GM19035 (cell line): Measurements from ENCODE around the gene RHBG.
A peak's percentile ranks its signal among the peaks of the same experiment; 100 is the strongest.
"Not testable (repeated sequence)": the region's sequence is repeated elsewhere in the genome, so short reads cannot be mapped to it uniquely, and the experiment has no call there.

Source experiments
- ATAC-seq: cut with Tn5 transposase; IDR thresholded peaks from one replicate; pipeline ENCODE4 v1.9.1; 2021; ENCODE audit not compliant: unreplicated experiment

RHBG gene

GRCh38 chr1:156368889-156369684 is at the start of gene RHBG:
Gene RHBG (plus strand): TSS chr1:156369211. CDS start chr1:156369250, 39 bp downstream.
- no peak for ATAC-seq

DNA sequence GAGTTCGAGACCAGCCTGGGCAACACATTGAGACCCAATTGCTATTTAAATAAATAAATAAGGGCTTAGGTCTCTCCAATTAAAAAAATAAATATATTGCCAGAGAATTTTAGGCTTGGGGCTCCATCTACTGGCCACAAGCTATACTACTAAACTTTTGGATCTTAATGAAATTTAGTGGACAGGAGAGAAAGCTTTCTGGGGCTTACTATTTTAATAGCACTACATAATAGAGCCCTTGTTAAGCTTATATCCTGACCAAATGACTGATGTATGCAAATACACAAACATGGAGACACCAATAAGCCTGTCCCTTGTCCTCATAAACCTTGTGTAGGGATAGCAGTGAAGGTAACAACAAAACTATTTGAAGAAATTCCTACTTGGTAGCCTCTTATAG is 49.3 kb upstream of the RHBG start:
- ATAC-seq: no peak

DNA sequence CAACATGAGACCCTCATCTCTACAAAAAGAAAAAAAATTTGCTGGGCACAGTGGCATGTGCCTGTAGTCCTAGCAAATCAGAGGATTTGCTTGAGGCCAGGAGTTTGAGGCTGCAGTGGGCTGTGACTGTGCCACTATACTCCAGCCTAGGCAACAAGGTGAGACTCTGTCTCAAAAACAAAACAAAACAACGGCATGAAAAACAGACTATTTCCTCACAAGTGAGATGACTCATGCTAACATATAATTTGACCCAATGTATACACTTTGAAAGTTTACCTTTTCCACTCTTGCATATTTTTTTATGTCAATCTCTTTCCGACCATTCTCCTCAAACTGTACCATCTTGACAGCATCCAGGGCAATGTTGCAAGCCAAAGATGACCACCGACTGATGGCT is 48.5 kb upstream of the RHBG start:
- ATAC-seq: no peak

DNA sequence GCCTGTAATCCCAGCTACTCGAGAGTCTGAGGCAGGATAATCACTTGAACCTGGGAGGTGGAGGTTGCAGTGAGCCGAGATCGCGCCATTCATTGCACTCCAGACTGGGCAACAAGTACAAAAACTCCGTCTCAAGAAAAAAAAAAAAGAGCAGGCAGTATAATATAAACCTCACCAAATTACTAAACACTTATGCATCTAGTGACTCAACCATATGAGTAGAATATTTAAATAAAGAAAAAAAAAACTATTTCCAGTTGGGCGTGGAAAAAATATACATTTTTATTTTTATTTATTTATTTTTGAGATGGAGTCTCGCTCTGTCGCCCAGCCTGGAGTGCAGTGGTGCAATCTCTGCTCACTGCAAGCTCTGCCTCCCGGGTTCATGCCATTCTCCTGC is 45.8 kb upstream of the RHBG start:
- ATAC-seq: not testable (repeated sequence)

DNA sequence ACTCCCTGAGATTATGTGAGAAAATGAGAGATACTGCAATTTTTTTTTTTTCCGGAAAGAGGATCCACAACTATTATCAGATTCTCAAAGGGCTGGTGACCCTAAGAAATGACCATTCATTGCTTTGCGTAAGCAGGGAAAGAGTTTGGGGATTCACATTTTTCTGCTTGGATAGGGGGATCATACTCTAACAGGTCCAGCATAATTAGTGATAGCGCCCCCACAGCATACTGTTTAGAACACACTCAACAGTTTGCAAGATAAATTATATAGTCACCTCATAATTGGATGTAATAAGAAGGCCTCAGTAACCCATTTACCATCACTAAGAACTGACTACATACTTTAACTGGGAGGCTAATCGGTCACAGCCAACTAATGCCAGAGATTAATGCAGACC is 32.8 kb upstream of the RHBG start:
- ATAC-seq: no peak

DNA sequence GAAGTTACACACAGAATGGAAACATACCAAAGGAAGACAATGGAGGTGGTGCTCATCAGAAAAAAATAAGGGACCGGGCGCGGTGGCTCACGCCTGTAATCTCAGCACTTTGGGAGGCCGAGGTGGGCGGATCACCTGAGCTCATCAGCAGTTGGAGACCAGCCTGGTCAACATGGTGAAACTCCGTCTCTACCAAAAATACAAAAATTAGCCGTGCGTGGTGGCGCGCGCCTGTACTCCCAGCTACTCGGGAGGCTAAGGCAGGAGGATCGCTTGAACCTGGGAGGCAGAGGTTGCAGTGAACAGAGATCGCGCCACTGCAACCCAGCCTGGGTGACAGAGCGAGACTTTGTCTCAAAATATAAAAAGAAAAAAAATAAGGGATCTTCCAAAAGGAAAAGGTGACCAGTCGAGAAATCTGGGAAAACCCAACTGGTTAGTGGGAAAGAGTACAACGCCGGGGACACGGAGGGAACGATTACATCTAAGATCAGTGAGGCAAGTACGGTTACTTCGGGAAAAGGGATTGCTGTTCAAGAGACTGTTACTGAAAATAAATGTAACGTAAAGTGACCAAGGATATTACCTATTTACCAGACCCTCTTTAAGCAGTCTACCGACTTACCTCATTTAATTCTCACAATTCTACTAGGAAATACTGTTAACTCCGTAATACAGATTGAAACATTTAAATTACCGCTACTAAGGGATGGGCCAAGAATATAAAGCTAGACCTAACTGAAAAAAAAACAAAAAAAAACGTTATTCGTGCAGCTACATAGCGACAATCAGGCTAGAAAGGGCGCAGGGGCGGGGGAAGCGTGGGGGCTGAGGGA is 31.7 kb upstream of the RHBG start:
- ATAC-seq: no peak

DNA sequence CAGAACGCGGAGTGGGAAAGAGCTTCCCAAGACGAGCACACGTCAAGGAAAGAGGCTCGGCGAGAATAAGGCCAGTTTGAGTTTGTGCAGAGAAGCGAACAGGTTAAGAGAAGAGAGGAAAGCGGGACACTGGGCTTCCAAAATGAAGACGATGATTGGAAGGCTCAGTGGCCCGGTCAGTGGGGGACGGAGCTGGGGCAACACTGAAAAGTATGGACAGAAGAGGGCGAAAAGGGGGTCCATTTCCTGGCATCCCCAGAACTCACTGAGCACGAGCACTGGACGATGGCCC is 31.2 kb upstream of the RHBG start:
- ATAC-seq: no peak

DNA sequence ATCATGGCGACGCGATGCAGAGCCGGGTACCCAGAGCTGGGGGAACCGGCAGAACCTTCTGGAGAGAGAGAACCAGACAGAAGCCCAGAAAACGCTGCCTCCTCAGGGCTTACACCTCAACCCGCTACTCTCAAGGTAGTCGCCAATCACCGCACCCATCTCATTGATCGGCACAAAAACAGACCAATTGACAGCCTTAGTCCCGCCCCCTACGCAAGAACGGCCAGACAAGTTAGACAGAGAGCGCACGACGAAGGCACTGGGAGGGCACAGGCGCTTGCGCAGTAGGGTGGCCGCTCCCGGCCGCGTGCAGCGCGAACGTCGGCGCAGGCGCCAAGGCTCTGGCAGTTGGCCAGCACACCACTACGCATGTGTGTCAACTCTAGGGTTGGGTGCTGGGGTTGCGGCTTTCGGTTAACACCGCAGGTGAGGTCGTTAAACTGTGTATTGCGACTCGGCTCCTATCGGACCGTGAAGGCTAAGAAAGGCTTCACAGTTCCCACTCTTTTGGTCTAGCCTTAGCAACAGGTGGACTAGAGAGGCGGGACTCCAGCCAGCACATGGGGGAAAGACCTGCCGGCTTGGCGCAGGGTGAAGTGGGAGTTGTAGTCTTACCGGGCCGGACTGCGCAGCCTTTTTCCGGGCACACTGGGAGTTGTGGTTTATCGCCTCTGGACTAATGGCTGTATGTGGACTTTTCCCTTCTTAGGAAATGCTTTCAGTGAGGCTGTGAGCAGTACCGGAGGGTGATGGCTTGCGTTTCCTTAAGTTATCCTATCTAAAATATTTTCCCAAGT is 30.6 kb upstream of the RHBG start, which contains the start of the genes CCT3 and TSACC:
CCT3 (minus strand) TSS at position 113 of the 797 bp plus-strand sequence; CDS start at position 5, 108 bp downstream.
TSACC (plus strand) TSS at position 347 of the 797 bp plus-strand sequence. CDS start 1,232 bp downstream, outside the sequence.
- ATAC-seq: peak; percentile 93

DNA sequence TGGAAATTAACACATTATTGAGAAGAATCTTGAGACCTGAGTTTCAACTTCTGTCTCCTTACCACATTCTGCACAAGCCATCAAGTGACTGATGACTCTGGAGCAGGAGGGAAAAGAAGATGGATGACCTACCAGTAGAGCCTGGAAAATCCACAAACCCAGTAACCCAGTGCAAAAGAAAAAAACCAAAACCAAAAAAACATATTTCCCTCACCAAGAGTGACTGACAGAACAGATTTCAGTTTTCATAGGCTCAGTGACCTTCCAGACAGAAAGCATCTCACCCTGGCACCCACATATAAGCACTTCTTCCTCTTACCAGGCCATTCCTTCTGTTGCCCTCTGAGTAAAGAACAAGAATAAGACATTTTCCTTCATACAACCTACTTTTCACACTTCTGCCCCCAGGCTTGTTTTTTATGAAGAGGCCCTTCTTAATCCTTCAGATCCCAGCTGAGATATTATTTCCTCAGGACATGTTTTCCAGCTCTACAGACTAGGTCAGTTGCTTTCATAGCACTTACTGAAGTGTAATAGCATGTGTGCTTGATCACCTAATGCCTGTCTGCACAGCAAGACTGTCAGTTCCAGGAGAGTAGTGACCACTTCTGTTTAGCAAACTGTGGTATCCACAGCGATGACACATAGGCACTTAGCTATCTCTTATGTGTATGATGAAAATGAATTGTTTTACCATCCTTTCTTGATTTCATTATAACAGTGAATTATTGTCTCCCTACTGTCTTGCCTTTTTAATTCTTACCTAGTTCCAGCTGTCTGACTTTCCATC is 26.6 kb upstream of the RHBG start:
- ATAC-seq: no peak

GRCh38 chr1:156344409-156344808 is 24.6 kb upstream of the RHBG start:
- no peak for ATAC-seq

DNA sequence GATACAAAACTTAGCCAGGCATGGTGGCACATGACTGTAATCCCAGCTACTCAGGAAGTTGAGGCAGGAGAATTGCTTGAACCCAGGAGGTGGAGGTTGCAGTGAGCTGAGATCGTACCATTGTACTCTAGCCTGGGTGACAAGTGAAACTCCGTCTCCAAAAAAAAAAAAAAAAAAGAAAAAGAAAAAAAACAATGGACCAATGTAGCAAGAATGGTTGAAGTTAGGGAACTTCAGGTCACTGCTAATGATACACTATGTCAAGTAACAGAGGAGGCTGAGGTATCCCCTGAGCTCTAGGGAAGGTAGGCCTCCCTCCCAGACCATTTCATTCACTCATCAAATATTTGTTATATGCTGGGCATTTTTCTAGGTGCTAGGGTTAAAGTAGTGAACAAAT is 23.0 kb upstream of the RHBG start:
- ATAC-seq: not testable (repeated sequence)

DNA sequence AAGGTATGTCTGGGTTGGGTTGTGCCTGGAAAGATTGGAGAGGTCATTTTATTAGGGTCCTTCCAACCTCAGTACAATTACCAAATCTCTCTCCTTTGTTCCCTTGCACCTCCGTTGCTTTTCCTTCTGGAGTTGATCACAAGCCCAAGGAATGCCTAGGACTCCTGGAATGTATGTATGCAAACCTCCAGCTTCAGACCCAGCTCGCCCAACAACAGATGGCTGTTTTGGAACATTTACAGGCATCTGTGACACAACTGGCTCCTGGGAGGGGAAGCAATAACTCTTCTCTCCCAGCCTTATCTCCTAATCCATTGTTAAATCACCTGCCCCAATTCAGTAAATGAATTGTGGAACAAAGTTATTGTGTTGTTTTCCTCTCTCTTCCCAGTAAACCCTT is 22.4 kb upstream of the RHBG start:
- ATAC-seq: no peak

DNA sequence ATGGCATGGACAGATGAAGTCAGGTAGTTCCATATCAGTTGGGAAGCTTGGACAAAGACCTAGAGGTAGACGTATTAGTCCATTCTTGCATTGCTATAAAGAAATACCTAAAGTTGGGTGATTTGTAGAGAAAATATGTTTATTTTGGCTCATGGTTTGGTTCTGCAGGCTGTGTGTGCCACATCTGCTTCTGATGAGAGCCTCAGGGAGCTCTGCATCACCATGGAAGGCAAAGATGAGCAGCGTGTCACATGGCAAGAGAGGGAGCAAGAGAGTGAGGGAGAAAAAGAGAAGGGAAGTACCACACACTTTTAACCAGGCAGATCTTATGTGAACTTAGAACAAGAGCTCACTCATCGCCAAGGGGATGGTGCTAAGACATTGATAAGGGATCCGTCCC is 21.7 kb upstream of the RHBG start:
- no peak for ATAC-seq

DNA sequence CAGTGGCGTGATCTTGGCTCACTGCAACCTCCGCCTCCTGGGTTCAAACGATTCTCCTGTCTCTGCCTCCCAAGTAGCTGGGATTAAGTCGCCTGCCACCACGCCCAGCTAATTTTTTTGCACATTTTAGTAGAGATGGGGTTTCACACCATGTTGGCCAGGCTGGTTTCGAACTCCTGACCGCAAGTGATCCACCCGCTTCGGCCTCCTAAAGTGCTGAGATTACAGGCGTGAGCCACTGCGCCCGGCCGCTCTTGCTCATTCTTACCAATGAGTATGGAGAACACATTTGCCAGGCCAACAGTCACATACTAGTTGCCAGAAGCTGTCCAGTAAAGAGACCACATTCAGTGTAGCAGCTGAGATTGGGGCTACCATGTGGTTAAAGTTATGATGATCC is 16.5 kb upstream of the RHBG start:
- ATAC-seq: not testable (repeated sequence)

DNA sequence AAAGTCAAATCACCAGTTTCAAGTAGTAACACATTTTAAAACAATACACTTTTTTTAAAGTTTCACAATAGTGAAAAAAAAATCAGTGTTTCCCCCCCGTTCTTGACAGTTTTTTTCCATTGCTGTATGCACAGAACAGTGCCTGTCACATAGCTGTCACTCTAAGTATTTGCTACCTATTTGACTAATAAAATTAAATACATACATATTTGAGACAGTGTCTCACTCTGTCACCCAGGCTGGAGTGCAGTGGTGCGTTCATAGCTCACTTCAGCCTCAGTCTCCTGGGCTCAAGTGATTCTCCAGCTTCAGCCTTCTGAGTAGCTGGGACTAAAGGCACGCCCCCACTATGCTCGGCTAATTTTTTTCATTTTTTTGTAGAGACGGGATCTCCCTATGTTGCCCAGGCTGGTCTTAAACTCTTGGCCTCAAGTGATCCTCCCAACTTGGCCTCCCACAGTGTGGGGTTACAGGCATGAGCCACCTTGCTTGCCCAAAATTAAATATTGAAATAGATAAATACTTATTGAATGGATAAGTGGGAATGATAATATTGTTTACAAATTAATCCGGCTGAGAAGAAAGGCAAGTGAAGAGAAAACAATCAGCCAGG is 12.6 kb upstream of the RHBG start:
- no peak for ATAC-seq

GRCh38 chr1:156356875-156357534 is 12.0 kb upstream of the RHBG start:
- ATAC-seq: peak; percentile 79

DNA sequence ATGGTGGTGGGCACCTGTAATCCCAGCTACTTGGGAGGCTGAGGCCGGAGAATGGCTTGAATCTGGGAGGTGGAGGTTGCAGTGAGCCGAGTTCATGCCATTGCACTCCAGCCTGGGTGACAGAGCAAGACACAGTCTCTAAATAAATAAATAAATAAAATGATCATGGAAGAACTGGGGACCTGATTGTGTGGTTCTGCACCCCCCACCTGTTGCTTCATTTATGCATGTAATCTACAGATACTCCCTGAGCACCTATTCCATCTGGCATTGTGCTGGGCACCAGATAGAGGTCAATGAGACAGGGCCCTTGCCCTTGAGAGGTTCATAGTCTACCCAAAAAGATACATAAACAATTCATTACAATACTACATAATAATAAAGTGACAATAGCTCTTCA is 11.0 kb upstream of the RHBG start:
- ATAC-seq: no peak

GRCh38 chr1:156358641-156359040 is 10.4 kb upstream of the RHBG start:
- ATAC-seq: no peak

GRCh38 chr1:156359249-156359648 is 9.8 kb upstream of the RHBG start:
- no peak for ATAC-seq

GRCh38 chr1:156359973-156360372 is 9.0 kb upstream of the RHBG start:
- ATAC-seq: no peak
